Activated CD4-positive, alpha-beta memory T cell treated with anti-CD3 and anti-CD28 coated beads, Interleukin-2, amount 10 ng/mL, durations not matched to agents 7 days and 5 days (primary cell): Measurements from ENCODE around the gene FOXK2. TPM values are rescaled to one million over a fixed set of nuclear protein-coding genes. Genes with fewer than 3 reads are reported as not detected.
"Not testable (repeated sequence)": the region's sequence is repeated elsewhere in the genome, so short reads cannot be mapped to it uniquely, and the experiment has no call there.

ENCODE experiments used
- CTCF ChIA-PET: fragments of 350-600 bp; sonication (Branson Sonifier 250); formaldehyde crosslinking; loops from one replicate; lab custom pipeline; 2021; ENCODE audit warnings: antibody characterized with exemption, inconsistent platforms; lab: Charles Lee
- POLR2A ChIA-PET: fragments of 350-600 bp; sonication (Branson Sonifier 250); formaldehyde crosslinking; loops from one replicate; lab custom pipeline; 2021; ENCODE audit warnings: antibody characterized with exemption; lab: Charles Lee
- DNase-seq: peaks from one replicate; pipeline ENCODE4 v3.0.0-alpha.2; 2020
- H3K27ac Mint-ChIP-seq: one replicate; pipeline ENCODE4 v1.8.0; 2021; ENCODE audit warnings: mild to moderate bottlenecking, mixed read lengths
- H3K27me3 Mint-ChIP-seq: one replicate; pipeline ENCODE4 v1.8.0; 2021; ENCODE audit warnings: mixed read lengths
- H3K36me3 Mint-ChIP-seq: one replicate; pipeline ENCODE4 v1.8.0; 2021; ENCODE audit warnings: low read depth, mixed read lengths
- H3K4me1 Mint-ChIP-seq: one replicate; pipeline ENCODE4 v1.8.0; 2021; ENCODE audit warnings: mixed read lengths
- H3K4me3 Mint-ChIP-seq: one replicate; pipeline ENCODE4 v1.8.0; 2021; ENCODE audit warnings: mild to moderate bottlenecking, mixed read lengths
- H3K9me3 Mint-ChIP-seq: one replicate; pipeline ENCODE4 v1.8.0; 2021; ENCODE audit warnings: mixed read lengths
- total RNA-seq, 2 experiments: library from RNA; stranded (reverse); gene quantifications; one replicate each; pipeline ENCODE4 v1.2.3, GENCODE V29; 2021

Gene FOXK2
- total RNA-seq, 2 experiments from 2014 or later: 53.3 to 68.2 TPM

DNA sequence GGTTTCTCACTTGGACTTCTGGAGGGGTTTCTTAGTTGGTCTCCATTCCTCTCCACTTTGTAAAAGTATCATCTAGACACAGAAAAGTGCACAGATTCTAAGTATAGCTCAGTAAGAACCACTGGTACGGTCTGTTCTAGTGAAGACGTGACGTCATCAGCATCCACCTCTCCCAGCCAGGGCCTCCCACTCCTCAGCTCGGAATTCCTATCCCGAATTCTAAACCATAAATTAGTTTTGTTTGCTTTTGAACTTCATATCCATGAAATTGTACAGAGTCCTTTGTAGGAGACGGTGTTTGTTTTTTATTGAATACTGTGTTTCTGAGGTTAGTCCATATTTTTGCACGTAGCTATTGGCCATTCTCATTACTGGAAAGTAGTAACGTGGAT is 25.5 kb downstream of the FOXK2 start:
- Mint-ChIP-seq H3K4me3 (no peak overlapping the region), H3K27me3 (no peaks in the 10 kb centered on the region), H3K9me3 (no peaks in the 10 kb centered on the region), H3K4me1 (peaks cover 26% of the 10 kb centered on the region), H3K36me3 (peaks cover 5% of the 10 kb centered on the region), H3K27ac (no peak overlapping the region)
- ChIA-PET POLR2A (no interaction called here), CTCF (interaction anchor here (1.1 to 1.5 kb wide), 2 partner anchors 9 to 10 kb away, joined by 3 read pairs; no protein-coding TSS in a partner anchor)
- no peak for DNase-seq

DNA sequence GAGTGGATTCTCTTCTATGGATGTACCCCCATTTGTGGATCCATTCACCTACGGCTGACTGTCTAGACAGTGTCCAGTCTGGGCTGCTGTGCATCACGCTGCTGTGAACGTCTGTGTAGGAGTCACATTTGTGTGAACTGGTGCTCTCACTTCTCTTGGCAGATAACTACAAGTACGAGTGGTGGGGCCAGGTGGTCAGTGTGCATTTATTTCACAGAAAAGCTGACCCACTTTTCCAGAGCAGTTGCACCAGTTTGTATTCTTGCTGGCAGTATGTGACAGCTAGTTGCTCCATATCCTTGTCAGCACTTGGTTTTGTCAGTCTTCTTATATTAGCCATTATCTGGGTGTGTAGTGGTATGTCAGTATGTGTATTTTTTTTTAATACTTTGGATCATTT is 28.4 kb downstream of the FOXK2 start:
- Mint-ChIP-seq H3K4me3 (no peak overlapping the region), H3K36me3 (no peaks in the 10 kb centered on the region), H3K9me3 (no peaks in the 10 kb centered on the region), H3K4me1 (peaks cover 32% of the 10 kb centered on the region), H3K27ac (no peak overlapping the region), H3K27me3 (no peaks in the 10 kb centered on the region)
- POLR2A ChIA-PET: no interaction called here
- CTCF ChIA-PET: interaction anchor here (1.6 kb wide), 1 partner anchor 517 kb away, joined by 3 read pairs; no protein-coding TSS in a partner anchor
- no peak for DNase-seq

DNA sequence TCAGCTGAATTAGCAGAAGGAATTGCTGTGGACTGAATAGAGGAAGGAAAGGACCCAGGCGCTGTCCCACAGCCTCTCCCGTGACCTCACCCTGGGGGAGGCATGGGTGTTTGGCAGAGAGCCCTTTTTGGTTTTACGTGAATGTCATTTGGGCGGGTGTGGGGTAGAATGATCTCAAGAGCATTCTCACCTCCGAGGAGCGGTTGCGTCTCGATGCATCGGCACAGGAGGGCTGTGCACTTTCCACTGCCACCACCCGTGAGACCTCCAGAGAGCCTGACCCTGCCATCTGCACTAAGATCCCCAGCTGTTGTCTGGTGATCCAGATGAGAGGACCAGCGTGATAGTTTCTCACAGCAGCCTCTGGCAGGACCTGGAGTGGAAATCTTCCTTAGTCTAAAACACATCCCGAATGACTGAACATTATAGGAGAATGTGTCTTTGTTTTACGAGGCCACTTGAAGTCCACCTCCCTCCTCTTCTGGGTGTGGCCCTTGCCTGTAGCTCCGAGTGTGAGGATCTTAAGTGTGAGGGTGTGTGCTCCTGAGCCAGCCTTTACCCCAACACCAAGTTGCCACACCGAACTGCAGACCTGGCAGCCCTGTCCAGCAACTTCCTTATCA is 29.3 kb downstream of the FOXK2 start:
- POLR2A ChIA-PET: no interaction called here
- Mint-ChIP-seq H3K36me3 (no peaks in the 10 kb centered on the region), H3K4me1 (peaks cover 28% of the 10 kb centered on the region), H3K9me3 (no peaks in the 10 kb centered on the region), H3K27me3 (no peaks in the 10 kb centered on the region), H3K27ac (no peak overlapping the region), H3K4me3 (no peak overlapping the region)
- CTCF ChIA-PET: interaction anchor here (0.6 kb wide), 1 partner anchor 19 kb away, joined by 3 read pairs; no protein-coding TSS in a partner anchor
- DNase-seq: no peak

DNA sequence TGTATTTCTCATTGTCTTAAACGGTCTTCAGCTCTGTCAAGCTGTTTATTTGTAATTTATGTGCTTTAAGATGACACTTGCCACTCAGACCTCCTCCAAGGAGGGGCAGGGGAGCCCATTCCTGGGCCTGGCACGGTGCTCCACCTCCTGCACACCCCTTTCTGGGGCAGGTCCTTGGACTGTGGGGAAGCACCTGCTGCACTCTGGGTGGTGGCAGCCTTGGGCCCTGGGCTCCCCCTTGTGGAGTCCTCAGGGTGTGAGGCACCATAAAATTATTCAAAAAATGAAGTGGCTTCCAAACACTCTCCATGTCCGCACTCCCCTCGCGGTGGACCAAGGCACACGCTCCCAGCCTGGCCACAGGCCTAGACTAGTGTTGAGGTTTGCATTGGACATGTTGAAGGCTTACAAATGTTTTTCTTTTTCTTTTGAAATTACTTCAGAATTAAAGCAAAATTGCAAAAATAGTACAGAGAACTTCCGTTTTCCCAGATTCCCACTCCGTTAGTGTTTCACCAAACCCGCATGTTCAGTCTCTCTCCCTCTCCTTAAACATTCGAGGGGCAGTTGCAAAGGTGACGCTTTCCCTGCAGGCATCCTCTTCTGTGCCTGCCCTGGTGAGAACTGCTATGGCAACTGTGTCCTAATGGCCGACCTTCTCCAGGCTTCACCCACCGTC is 32.4 kb downstream of the FOXK2 start:
- Mint-ChIP-seq H3K27me3 (no peaks in the 10 kb centered on the region), H3K27ac (no peak overlapping the region), H3K36me3 (no peaks in the 10 kb centered on the region), H3K9me3 (no peaks in the 10 kb centered on the region), H3K4me1 (peaks cover 25% of the 10 kb centered on the region), H3K4me3 (no peak overlapping the region)
- CTCF ChIA-PET: interaction anchor here (0.7 to 2.1 kb wide), 11 partner anchors 16 to 214 kb away, joined by 3 to 13 read pairs (median 5); partner anchors contain the start of gene FOXK2
- peak; percentile 79 for DNase-seq
- POLR2A ChIA-PET: interaction anchor here (1.0 to 2.9 kb wide), 2 partner anchors 32 to 103 kb away, joined by 4 to 10 read pairs; partner anchors contain the start of gene FOXK2

DNA sequence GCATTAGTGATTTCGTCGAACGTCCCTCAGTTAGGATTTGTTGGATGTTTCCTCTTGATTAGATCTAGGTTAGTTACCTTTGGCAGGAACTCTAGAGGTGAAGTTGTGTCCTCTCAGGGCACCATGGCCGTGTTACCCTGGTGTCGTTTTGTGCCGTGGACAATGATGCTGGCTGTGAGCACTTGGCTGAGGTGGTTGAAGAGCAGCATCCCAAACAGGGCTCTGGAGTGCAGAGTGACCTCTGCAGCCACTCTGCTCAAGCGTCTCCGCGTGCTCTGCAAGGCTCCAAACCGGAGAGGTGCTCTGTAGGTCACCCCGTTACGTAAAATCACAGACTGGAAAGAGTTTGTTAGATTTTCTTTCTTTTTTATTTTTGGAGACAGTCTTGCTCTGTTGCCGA is 33.0 kb downstream of the FOXK2 start:
- Mint-ChIP-seq H3K27me3 (no peaks in the 10 kb centered on the region), H3K4me3 (no peak overlapping the region), H3K36me3 (no peaks in the 10 kb centered on the region), H3K4me1 (peaks cover 24% of the 10 kb centered on the region), H3K9me3 (no peaks in the 10 kb centered on the region), H3K27ac (no peak overlapping the region)
- no peak for DNase-seq
- POLR2A ChIA-PET: no interaction called here
- CTCF ChIA-PET: interaction anchor here (0.7 to 2.6 kb wide), 5 partner anchors 9 to 135 kb away, joined by 3 to 21 read pairs (median 4); partner anchors contain the start of gene FOXK2

DNA sequence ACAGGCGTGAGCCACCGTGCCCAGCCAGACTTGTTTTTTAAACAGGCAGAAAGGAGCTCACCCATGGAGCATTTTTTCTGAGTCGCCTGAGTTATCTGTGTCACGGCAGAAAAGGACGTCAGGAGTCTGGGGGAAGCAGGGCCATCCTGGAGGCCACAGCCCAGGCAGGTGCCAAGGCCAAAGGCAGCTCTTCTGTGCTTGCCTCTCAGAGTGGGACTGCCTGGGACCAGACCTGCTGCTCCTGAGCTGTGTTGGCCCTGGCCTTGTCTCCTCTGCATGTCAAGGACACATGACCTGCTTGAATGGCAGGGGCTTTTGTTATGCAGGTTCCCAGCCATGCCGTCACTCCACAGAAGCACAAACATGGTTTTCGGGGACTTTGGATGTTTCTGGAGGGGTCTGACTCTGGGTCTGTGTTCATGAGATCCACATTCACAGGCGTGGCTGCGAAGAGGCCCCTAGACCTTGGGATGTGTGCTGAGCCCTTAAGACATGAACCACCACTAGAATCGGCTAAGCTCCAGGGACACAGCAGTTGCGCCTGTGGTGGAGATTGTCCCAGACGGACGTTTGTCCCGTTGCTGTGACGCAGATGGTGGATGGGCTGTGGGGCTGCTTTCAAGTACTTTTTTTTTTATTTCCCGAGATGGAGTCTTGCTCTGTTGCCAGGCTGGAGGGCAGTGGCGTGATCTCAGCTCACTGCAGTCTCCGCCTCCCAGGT is 33.8 kb downstream of the FOXK2 start:
- ChIA-PET CTCF (interaction anchor here (0.7 to 2.6 kb wide), 12 partner anchors 8 to 198 kb away, joined by 3 to 21 read pairs (median 4); partner anchors contain the start of gene FOXK2), POLR2A (interaction anchor here (0.8 to 1.4 kb wide), 3 partner anchors 17 to 120 kb away, joined by 3 to 4 read pairs (median 3); partner anchors contain the start of gene FOXK2)
- H3K9me3 Mint-ChIP-seq: no peaks in the 10 kb centered on the region
- peaks cover 18% of the 10 kb centered on the region for H3K4me1 Mint-ChIP-seq
- no peak overlapping the region for H3K4me3 Mint-ChIP-seq
- H3K27ac Mint-ChIP-seq: no peak overlapping the region
- DNase-seq: no peak
- no peaks in the 10 kb centered on the region for H3K36me3 Mint-ChIP-seq
- no peaks in the 10 kb centered on the region for H3K27me3 Mint-ChIP-seq

DNA sequence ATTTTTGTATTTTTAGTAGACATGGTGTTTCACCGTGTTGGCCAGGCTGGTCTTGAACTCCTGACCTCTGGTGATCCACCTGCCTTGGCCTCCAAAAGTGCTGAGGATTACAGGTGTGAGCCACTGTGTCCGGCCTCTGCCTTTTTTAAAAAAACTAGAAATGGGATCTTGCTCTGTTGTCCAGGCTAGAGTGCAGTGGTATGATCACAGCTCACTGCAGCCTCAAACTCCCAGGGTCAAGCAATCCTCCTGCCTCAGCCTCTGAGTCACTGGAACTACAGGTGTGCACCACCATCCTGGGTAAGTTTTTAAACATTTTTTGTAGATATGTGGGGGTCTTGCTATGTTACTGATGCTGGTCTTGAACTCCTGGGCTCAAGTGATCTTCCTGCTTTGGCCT is 38.0 kb downstream of the FOXK2 start:
- H3K36me3 Mint-ChIP-seq, H3K4me3 Mint-ChIP-seq, POLR2A ChIA-PET, CTCF ChIA-PET, H3K27me3 Mint-ChIP-seq, H3K9me3 Mint-ChIP-seq, DNase-seq, H3K27ac Mint-ChIP-seq: not testable (repeated sequence)
- peaks cover 11% of the 10 kb centered on the region for H3K4me1 Mint-ChIP-seq

DNA sequence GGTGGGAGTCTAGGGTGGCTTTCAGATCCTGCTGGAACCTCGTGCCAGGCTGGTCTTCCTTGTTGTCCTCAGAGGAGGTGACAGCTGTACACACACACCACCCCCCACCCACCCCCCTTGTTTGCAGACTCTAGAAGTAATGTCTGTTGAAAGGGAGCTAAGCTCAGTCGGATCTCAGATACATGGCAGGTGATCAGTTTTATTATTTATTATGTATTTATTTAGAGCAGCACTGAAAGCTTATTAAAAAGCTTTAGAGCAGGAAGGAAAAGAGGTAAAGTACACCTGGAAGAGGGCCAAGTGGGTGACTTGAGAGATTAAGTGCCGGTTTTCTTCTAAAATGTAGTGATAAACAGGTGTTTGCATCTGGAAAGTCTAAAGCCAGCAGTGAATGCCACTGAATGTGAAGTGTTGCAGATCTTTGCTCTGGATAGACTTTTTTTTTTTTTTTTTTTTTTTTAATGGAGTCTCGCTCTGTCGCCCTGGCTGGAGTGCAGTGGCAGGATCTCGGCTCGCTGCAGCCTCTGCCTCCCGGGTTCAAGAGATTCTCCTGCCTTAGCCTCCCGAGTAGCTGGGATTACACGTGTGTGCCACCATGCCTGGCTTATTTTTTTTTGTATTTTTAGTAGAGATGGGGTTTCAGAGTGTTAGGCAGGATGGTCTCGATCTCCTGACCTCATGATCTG is 40.2 kb downstream of the FOXK2 start:
- Mint-ChIP-seq H3K9me3 (no peaks in the 10 kb centered on the region), H3K27me3 (no peaks in the 10 kb centered on the region), H3K36me3 (peaks cover 5% of the 10 kb centered on the region), H3K27ac (no peak overlapping the region), H3K4me1 (peaks cover 6% of the 10 kb centered on the region), H3K4me3 (no peak overlapping the region)
- ChIA-PET CTCF (interaction anchor here (0.6 to 0.7 kb wide), 2 partner anchors 59 to 203 kb away, joined by 3 to 4 read pairs; no protein-coding TSS in a partner anchor), POLR2A (no interaction called here)
- no peak for DNase-seq

DNA sequence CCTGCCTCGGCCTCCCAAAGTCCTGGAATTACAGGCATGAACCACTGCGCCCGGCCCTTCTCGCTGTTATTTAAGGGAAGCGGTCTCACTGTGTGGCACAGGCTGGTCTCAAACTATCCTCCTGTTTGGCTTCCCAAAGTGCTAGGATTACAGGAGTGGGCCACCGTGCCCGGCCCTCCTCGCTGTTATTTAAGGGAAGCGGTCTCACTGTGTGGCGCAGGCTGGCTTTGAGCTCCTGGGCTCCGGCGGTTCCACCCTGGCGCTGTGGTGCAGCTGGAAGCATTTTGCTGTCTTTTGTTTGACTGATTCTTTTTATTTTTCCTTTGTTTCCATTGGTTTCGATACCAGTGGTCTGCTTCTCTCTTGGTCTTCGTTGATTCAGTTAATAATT is 40.7 kb downstream of the FOXK2 start:
- ChIA-PET CTCF (no interaction called here), POLR2A (interaction anchor here (0.8 kb wide), 1 partner anchor 40 kb away, joined by 3 read pairs; no protein-coding TSS in a partner anchor)
- H3K36me3 Mint-ChIP-seq: peaks cover 10% of the 10 kb centered on the region
- no peaks in the 10 kb centered on the region for H3K27me3 Mint-ChIP-seq
- no peaks in the 10 kb centered on the region for H3K9me3 Mint-ChIP-seq
- H3K4me3 Mint-ChIP-seq: no peak overlapping the region
- DNase-seq: no peak
- H3K4me1 Mint-ChIP-seq: peaks cover 6% of the 10 kb centered on the region
- H3K27ac Mint-ChIP-seq: no peak overlapping the region

DNA sequence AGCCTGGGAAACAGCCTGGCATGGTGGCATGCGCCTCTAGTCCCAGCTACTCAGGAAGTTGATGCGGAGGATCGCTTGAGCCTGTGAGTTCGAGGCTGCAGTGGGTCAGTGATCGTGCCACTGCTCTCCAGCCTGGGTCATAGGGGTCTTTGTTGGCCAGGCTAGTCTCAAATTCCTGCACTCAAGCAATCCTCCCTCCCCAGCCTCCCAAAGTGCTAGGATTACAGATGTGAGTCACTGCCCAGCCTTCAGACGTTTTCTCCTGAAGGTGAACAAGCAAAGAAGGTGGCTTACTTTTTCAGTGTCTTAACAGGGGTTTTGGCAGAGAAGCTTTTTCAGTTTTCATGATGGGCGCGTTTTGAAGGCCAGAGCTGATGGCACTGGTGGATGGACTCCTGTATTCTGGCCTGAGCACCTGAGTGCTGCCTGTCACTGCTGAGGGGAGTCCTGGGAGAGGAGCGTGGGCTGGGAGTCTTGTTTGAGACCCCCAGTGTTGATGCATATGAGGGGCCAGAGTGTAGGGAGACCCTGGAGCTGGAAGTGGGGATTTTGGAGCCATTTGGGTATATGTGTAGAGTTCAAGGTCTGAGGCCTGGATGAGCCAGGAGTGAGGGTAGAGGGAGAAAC is 41.4 kb downstream of the FOXK2 start:
- H3K36me3 Mint-ChIP-seq: peaks cover 15% of the 10 kb centered on the region

DNA sequence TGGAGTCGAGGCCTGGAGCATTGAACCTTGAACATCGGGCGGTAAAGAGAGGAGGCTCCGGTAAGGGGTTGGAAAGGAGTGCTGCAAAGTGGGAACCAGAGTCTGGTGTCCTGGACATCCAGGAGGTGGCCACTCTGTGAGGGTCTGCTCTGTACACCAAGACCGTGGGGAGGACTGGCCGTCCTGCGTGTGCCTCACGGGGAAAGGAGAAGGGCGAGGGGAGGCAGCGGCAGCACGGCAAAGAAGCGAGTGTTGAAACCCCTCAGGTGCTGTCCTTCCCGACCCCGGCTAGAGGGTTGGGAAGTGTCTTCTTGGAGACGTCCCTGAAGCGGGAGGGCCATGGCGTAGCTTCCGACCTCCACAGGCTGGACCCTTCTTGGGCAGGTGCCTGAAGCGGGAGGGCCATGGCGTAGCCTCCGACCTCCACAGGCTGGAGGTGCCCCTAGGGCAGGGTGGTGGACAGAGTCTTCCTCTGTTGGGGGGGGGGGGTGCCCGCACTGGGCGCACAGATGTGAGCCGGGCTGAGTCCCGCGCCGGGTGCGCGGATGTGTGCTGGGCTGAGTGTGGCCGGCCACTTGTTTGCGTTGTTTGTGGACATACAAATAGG is 42.0 kb downstream of the FOXK2 start:
- Mint-ChIP-seq H3K9me3 (no peaks in the 10 kb centered on the region), H3K27ac (no peak overlapping the region), H3K27me3 (no peaks in the 10 kb centered on the region), H3K36me3 (peaks cover 18% of the 10 kb centered on the region), H3K4me1 (peaks cover 6% of the 10 kb centered on the region), H3K4me3 (no peak overlapping the region)
- POLR2A ChIA-PET: no interaction called here
- no peak for DNase-seq
- CTCF ChIA-PET: no interaction called here

More for the DNA sequence above, 41.4 kb downstream of the FOXK2 start:
- ChIA-PET CTCF (no interaction called here), POLR2A (interaction anchor here (0.8 kb wide), 1 partner anchor 40 kb away, joined by 3 read pairs; no protein-coding TSS in a partner anchor)
- Mint-ChIP-seq H3K27ac (no peak overlapping the region), H3K4me1 (peaks cover 6% of the 10 kb centered on the region), H3K9me3 (no peaks in the 10 kb centered on the region), H3K4me3 (no peak overlapping the region), H3K27me3 (no peaks in the 10 kb centered on the region)
- DNase-seq: no peak
